WTC11 (cell line): ENCODE results near the gene ATP5ME. TPM values are rescaled to one million over a fixed set of nuclear protein-coding genes. Genes with fewer than 3 reads are reported as not detected.
A peak's percentile ranks its signal among the peaks of the same experiment; 100 is the strongest.

ENCODE experiments used
- AFF4 ChIP-seq: sonication (generic); formaldehyde crosslinking; IDR thresholded peaks from 2 replicates; pipeline ENCODE4 v1.8.1; 2023; ENCODE audit warnings: mild to moderate bottlenecking, missing genetic modification reagents, borderline replicate concordance
- CREB1 ChIP-seq: sonication (generic); formaldehyde crosslinking; IDR thresholded peaks from 2 replicates; pipeline ENCODE4 v1.8.0; 2023; ENCODE audit warnings: mild to moderate bottlenecking, missing genetic modification reagents
- E2F1 ChIP-seq: sonication (generic); formaldehyde crosslinking; IDR thresholded peaks from 2 replicates; pipeline ENCODE4 v1.8.0; 2022; ENCODE audit warnings: mild to moderate bottlenecking, missing genetic modification reagents
- E2F4 ChIP-seq: sonication (generic); formaldehyde crosslinking; IDR thresholded peaks from 2 replicates; pipeline ENCODE4 v1.8.1; 2022; ENCODE audit warnings: low read depth, mild to moderate bottlenecking, moderate library complexity, missing genetic modification reagents, borderline replicate concordance
- EMX1 ChIP-seq: fragments of 250-450 bp; sonication (Bioruptor Pico); IDR thresholded peaks from 2 replicates; pipeline ENCODE4 v1.8.0; 2021; ENCODE audit warnings: mild to moderate bottlenecking
- ETV6 ChIP-seq: sonication (generic); formaldehyde crosslinking; IDR thresholded peaks from 2 replicates; pipeline ENCODE4 v1.8.1; 2022; ENCODE audit warnings: mild to moderate bottlenecking, missing genetic modification reagents
- FOXK1 ChIP-seq: sonication (generic); formaldehyde crosslinking; IDR thresholded peaks from 2 replicates; pipeline ENCODE4 v1.8.0; 2022; ENCODE audit warnings: mild to moderate bottlenecking, moderate library complexity, missing genetic modification reagents
- GABPB1 ChIP-seq: sonication (generic); formaldehyde crosslinking; IDR thresholded peaks from 2 replicates; pipeline ENCODE4 v1.8.1; 2023; ENCODE audit warnings: mild to moderate bottlenecking, missing genetic modification reagents
- GRHL2 ChIP-seq: fragments of 250-450 bp; sonication (Bioruptor Pico); IDR thresholded peaks from 2 replicates; pipeline ENCODE4 v1.8.0; 2022; ENCODE audit warnings: mild to moderate bottlenecking, moderate library complexity; ENCODE audit not compliant: insufficient replicate concordance, severe bottlenecking
- IRF2 ChIP-seq: sonication (generic); formaldehyde crosslinking; IDR thresholded peaks from 2 replicates; pipeline ENCODE4 v1.8.0; 2022; ENCODE audit warnings: low read depth, missing genetic modification reagents, borderline replicate concordance
- JAZF1 ChIP-seq: fragments of 250-450 bp; sonication (Bioruptor Pico); IDR thresholded peaks from 2 replicates; pipeline ENCODE4 v1.9.0; 2021; ENCODE audit warnings: moderate library complexity, mild to moderate bottlenecking, inconsistent platforms
- MAX ChIP-seq: sonication (generic); formaldehyde crosslinking; IDR thresholded peaks from 2 replicates; pipeline ENCODE4 v1.8.0; 2022; ENCODE audit warnings: mild to moderate bottlenecking, missing genetic modification reagents
- MYBL2 ChIP-seq: sonication (generic); formaldehyde crosslinking; IDR thresholded peaks from 2 replicates; pipeline ENCODE4 v1.8.1; 2023; ENCODE audit warnings: mild to moderate bottlenecking, moderate library complexity, missing genetic modification reagents
- NR1H2 ChIP-seq: sonication (generic); formaldehyde crosslinking; IDR thresholded peaks from 2 replicates; pipeline ENCODE4 v1.9.0; 2021; ENCODE audit warnings: mild to moderate bottlenecking, moderate library complexity, missing genetic modification reagents
- NR2C2 ChIP-seq: sonication (generic); formaldehyde crosslinking; IDR thresholded peaks from 2 replicates; pipeline ENCODE4 v1.8.0; 2022; ENCODE audit warnings: mild to moderate bottlenecking, missing genetic modification reagents
- PRRX2 ChIP-seq: fragments of 250-450 bp; sonication (Bioruptor Pico); IDR thresholded peaks from 2 replicates; pipeline ENCODE4 v1.8.0; 2021; ENCODE audit warnings: mild to moderate bottlenecking
- RELA ChIP-seq: sonication (generic); formaldehyde crosslinking; IDR thresholded peaks from 2 replicates; pipeline ENCODE4 v1.8.1; 2022; ENCODE audit warnings: missing genetic modification reagents, mild to moderate bottlenecking, borderline replicate concordance
- RORB ChIP-seq: fragments of 250-450 bp; sonication (Bioruptor Pico); IDR thresholded peaks from 2 replicates; pipeline ENCODE4 v1.9.0; 2021; ENCODE audit warnings: mild to moderate bottlenecking
- STAT6 ChIP-seq: sonication (generic); formaldehyde crosslinking; conservative IDR thresholded peaks from 2 replicates; pipeline ENCODE4 v1.8.1; 2023; ENCODE audit warnings: mild to moderate bottlenecking, low read depth, missing genetic modification reagents, moderate library complexity
- TCF7 ChIP-seq: sonication (generic); formaldehyde crosslinking; IDR thresholded peaks from 2 replicates; pipeline ENCODE4 v1.8.0; 2022; ENCODE audit warnings: mild to moderate bottlenecking, low read depth, missing genetic modification reagents, moderate library complexity
- TEAD1 ChIP-seq: sonication (generic); formaldehyde crosslinking; IDR thresholded peaks from 2 replicates; pipeline ENCODE4 v1.8.0; 2022; ENCODE audit warnings: mild to moderate bottlenecking, missing genetic modification reagents
- ZBTB21 ChIP-seq: sonication (generic); formaldehyde crosslinking; IDR thresholded peaks from 2 replicates; pipeline ENCODE4 v1.8.1; 2023; ENCODE audit warnings: mild to moderate bottlenecking, missing genetic modification reagents, borderline replicate concordance
- ZMAT4 ChIP-seq: fragments of 250-450 bp; sonication (Bioruptor Pico); IDR thresholded peaks from 2 replicates; pipeline ENCODE4 v1.9.0; 2021; ENCODE audit warnings: mild to moderate bottlenecking
- ZNF138 ChIP-seq: sonication (generic); formaldehyde crosslinking; conservative IDR thresholded peaks from 2 replicates; pipeline ENCODE4 v1.8.1; 2022; ENCODE audit warnings: mild to moderate bottlenecking, moderate library complexity, missing genetic modification reagents
- ZNF219 ChIP-seq: sonication (generic); formaldehyde crosslinking; IDR thresholded peaks from 2 replicates; pipeline ENCODE4 v1.8.0; 2023; ENCODE audit warnings: missing genetic modification reagents, mild to moderate bottlenecking, borderline replicate concordance
- ZNF232 ChIP-seq: sonication (generic); formaldehyde crosslinking; IDR thresholded peaks from 2 replicates; pipeline ENCODE4 v1.8.0; 2022; ENCODE audit warnings: mild to moderate bottlenecking, missing genetic modification reagents
- ZNF425 ChIP-seq: fragments of 250-450 bp; sonication (Bioruptor Pico); conservative IDR thresholded peaks from 2 replicates; pipeline ENCODE4 v1.9.0; 2021; ENCODE audit warnings: mild to moderate bottlenecking
- ZNF671 ChIP-seq: fragments of 250-450 bp; sonication (Bioruptor Pico); IDR thresholded peaks from 2 replicates; pipeline ENCODE4 v1.8.0; 2021; ENCODE audit warnings: mild to moderate bottlenecking
- total RNA-seq: library from RNA; stranded (reverse); gene quantifications from 3 replicates; pipeline ENCODE4 v1.2.3, GENCODE V29; 2021

Gene ATP5ME
- total RNA-seq, 1 experiment from 2014 or later: 468 TPM

GRCh38 chr4:663438-664428, 10.3 kb downstream of the ATP5ME start (continued):
- TF ChIP-seq MYBL2 (CRISPR knock-in tag) (no peak), ZNF671 (CRISPR knock-in tag) (no peak), IRF2 (CRISPR knock-in tag) (no peak), EMX1 (CRISPR knock-in tag) (no peak), ZBTB21 (no peak), ZNF232 (CRISPR knock-in tag) (no peak), STAT6 (CRISPR knock-in tag) (no peak), TEAD1 (CRISPR knock-in tag) (peak; percentile 66; the same call in 1 of the 2 replicates), MAX (CRISPR knock-in tag) (peak; percentile 51), ZMAT4 (CRISPR knock-in tag) (no peak), GRHL2 (CRISPR knock-in tag) (no peak), JAZF1 (no peak), E2F1 (CRISPR knock-in tag) (no peak), E2F4 (no peak), ZNF138 (CRISPR knock-in tag) (no peak), AFF4 (no peak), NR1H2 (CRISPR knock-in tag) (no peak), RORB (CRISPR knock-in tag) (no peak), CREB1 (no peak), RELA (CRISPR knock-in tag) (no peak), NR2C2 (CRISPR knock-in tag) (peak; percentile 83), FOXK1 (CRISPR knock-in tag) (0 out of 2 replicates have a peak, but pooled peaks have one; percentile 39), ETV6 (CRISPR knock-in tag) (no peak; the same call in 1 of the 2 replicates), PRRX2 (CRISPR knock-in tag) (no peak), TCF7 (CRISPR knock-in tag) (no peak), ZNF425 (no peak), ZNF219 (CRISPR knock-in tag) (0 out of 2 replicates have a peak, but pooled peaks have one; percentile 39), GABPB1 (CRISPR knock-in tag) (0 out of 2 replicates have a peak, but pooled peaks have one; percentile 38)
